Measurements from ENCODE around the gene SHTN1.

SHTN1 gene

DNA sequence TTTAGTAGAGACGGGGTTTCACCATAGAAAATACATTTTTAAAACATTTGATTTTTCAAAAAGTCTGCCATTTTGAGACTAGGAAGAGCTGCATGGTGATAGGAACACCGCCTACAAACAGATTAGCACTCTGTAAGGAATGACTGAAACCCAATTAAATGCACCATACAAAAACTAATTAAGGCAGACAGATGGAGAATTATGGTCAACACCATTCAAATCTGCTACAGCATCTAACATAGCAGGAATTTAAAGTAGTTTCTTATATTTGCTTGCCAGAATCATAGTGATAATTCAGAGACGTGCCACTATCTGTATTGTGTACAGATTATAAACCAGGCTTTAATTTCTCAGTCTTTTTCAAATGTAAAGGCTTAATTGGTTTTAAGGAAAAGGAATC is 87.5 kb downstream of the SHTN1 start:
- no peak for DNase-seq (ENCODE audit: low read depth)

DNA sequence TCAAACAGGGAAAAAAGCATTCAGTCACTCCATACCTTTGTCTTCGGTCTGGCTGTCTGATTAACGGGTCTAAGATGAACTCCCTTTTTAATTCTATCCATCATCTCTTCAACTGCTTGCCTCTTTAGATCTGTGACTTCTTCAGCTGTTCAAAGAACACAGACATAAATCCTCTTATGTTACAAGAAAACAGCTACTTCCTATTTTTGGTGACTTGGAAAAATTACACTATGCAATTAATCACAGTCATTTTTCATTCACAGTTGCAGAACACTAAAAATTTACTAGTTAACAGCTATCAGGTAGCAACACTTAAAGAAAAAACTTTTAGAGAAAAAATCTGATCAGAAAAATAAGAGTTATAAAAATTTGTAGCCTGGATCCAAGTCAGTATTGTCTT is 89.6 kb downstream of the SHTN1 start:
- DNase-seq (ENCODE audit: low read depth), result no peak

DNA sequence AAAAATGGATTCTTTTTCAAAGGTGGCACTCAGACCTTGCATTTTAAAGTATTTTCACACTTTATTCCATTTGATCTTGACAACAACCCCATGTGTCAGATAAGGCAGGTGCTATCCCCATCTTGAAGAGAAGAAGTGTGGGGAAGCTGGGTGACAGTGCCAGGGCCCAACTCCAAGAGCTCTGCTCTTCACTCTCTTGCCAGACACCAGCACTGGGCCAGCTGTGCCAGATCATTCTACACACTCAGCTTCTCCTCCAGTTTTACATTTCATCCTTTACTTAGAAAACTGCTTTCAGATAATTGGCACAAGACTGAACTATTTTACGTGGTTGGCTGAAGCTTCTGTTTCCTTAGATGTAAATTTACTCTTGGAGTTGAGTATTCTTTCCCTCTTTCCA is 91.3 kb downstream of the SHTN1 start:
- DNase-seq (ENCODE audit: low read depth), result no peak

DNA sequence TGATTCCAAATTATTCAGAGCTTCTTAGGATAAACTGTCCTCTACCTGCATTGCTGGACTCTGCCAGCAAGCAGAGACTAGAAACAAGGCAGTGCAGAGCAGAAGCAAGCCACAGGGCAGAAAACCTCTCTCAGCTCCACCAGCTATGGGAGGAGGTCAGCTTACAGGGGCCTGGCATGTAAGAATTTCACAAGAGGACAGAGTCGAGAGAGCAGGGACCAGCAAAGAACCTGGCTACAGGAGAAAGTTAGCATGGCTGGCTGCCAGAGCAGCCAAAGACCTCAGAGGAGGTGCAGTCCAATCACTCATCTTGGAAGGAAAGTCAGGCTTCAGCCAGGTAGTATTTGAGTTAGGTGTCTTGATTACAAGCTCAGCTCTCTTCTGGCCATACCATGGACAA is 92.8 kb downstream of the SHTN1 start:
- no peak for DNase-seq (ENCODE audit: low read depth)

DNA sequence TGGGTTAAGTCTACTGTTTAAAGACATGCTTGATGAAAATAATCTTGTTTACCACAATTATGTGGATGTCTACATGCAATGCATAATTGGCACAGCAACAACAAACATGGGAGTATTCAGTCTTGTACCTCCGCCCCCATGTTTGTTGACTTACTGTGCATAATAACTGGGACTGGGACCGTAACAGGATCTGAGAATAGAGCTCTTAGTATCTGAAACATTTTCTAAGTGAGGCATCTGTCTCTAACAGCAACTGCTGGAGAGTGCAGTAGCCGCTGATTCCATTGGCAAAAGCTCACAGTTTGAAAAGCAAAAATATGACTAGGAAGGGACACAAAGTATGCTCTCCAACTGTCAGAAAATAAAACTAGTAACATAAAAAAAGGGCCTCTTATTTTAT is 94.1 kb downstream of the SHTN1 start:
- DNase-seq (ENCODE audit: low read depth), result no peak

DNA sequence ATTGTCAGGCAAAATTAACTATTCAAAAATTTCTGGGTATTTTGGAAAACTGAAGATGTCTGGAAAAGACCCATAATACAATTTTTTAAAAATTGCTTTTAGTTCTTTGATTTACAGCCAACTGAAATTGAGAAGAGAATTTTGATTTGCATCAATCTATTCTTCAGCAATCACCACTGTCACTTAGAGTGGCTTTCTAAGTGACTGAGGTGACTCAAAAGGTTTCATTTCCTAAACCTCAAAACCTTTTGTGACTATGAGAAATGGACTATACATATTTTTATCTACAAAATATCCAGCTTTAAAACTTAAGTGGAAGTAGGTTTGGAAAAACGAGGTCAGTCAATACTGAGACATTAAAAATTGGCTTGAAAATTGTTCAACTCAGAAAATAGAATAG is 95.7 kb downstream of the SHTN1 start:
- no peak for DNase-seq (ENCODE audit: low read depth)

DNA sequence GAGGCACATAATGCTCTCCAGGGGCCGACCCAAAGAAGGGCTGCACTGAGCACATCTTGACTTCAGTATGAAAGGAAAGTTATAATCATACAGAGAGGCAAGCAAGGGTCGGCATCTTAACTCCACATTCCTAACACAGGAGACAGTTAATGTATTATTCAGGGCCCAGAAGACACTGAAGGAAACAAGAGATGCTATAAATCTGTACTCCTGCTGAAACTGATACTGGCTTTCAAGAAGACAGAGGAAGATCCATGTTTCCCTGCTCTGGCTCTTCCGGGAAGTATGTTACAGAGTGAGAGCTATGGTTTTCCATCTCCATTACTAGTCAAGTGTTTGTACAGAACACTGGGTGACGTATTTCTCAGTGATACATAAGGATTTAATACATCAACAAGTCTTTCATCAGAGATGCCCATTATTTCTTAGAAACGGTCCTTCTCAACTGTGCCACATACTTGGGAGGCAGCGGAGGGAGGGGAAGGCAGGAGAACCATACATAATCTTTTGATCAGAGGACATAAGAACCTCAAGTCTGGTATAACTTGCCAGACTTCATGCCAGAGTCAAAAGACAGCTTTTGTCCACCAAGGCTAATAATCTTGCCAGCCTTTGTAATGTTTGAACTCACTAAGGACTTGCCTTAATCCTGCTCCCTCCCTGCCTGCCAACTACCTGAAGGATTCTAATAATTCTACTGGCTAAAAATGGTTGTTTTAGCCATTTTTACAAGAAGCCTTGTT is 97.6 kb downstream of the SHTN1 start:
- no peak for DNase-seq (ENCODE audit: low read depth)

DNA sequence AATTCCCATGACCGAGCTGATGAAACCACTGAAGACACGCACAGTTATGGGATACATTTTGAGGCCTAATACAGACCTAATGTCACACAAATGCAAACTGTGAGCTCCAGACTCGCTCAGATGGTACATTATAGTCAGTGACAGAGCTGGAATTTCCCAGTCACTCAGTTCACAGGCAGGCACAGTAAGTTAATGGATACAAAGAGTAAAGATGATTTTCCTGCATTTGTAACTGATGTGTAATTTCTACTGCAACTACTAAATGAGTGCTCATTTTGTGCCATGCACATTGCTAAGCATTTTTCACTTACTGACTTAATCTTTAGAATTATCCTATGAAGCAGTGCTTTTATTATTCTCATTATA is 99.2 kb downstream of the SHTN1 start:
- DNase-seq (ENCODE audit: low read depth), result no peak

DNA sequence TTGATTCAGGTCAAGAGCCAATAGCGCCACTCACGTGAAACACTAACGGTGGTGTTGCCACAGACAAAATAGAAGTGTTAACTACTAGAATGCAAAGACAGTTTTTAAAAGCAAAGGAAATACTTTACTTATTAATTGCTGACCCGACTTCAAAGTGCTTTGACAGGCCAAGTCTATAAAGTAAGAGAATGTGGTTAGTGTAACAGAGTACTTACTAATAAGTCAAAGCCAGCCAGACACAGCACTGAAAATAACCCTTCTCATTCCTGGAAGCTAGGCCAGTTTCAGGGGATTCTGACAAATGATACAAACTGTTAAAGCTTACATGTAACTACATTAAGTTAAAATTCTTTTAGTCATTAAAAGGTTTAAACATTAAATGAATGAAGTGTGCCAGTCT is 105.4 kb downstream of the SHTN1 start:
- DNase-seq (ENCODE audit: low read depth), result no peak

DNA sequence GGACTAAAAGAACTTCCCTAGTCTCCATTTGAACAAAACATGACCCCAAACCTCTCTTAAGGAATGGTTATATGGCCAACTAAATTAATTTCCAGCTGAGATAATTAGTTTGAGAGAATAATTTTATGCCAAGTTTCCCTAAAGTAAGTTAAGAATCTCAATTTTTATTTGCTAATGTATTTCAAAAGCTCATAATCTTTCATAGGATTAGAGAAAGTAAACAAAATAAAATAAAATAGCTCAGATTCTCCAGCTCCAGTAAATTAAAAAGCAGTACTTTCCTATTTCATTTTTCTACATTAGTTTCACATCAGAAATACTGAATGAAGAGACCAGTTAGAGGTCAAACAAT is 111.3 kb downstream of the SHTN1 start:
- DNase-seq (ENCODE audit: low read depth), result no peak

DNA sequence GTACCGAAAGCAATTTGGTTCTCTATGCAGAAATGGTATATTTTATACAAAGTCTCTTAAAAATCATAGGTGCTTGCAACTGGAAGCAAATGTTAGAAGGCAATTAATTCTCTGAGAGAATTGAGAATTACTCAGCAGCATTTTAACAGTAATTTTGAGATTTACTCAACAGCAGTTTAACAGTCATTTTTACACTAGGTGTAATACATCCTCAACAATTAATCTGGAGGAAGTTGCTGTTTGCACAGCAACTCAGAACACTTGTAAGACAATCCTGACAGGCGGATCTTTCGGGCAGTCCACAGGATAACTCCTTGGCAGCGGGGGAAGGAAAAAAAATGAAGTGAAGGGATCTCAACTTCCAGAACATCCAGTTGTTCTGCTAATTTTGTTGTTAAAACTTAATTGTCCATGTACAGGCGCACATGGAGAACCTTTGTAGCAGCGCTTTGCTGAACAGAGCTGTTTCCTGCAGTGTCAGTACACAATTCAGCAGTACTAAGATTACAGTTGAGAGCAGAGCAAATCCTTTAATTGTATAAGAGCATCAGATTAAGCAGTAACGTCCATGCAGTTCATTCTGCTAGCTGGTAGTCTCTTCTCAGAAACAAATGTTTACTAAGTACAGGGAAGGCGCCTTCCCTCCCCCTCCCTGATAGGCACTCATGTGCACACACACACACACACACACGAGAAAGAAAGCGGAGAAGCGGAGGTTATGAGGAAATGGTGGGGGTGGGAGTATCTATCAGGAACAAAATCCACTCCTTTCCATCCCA is 111.9 kb downstream of the SHTN1 start:
- no peak for DNase-seq (ENCODE audit: low read depth)

DNA sequence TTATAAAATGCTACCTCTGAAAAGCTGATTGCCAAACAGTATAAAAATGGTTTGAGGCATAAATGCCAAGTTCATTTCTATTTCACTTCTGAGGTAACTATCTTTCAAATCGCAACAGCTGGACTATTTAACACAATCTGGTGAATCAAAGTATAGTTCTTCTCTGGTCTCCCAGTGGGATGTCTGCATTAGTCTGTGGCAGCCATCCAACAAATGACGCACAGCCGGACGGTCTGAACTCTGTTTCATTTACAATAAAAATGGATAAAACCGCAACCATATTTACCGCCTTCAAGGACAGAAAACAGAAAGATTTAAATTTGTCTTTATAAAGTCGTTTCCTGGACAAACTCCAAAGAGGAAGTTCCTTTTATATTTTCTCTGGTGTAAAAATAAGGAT is 113.8 kb downstream of the SHTN1 start:
- DNase-seq (ENCODE audit: low read depth), result no peak

DNA sequence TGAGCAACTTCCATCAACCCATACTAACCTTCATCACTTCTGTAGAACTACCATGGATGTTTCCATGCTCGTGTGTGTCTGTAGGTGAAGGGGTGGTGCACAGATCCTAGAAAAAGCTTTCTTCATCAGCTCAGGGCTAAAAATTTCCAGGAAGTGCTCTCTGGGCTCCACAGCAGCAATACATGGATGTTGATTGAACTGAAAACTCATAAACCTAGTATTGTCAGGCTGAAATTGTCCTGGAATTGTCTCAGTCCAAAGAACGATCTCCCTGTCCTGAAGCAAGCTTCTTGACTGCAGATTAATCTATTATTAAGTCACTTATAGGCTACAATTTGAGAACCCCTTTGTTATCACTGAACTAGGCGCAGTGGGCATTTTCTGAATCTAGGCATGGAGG is 115.9 kb downstream of the SHTN1 start:
- DNase-seq (ENCODE audit: low read depth), result no peak

DNA sequence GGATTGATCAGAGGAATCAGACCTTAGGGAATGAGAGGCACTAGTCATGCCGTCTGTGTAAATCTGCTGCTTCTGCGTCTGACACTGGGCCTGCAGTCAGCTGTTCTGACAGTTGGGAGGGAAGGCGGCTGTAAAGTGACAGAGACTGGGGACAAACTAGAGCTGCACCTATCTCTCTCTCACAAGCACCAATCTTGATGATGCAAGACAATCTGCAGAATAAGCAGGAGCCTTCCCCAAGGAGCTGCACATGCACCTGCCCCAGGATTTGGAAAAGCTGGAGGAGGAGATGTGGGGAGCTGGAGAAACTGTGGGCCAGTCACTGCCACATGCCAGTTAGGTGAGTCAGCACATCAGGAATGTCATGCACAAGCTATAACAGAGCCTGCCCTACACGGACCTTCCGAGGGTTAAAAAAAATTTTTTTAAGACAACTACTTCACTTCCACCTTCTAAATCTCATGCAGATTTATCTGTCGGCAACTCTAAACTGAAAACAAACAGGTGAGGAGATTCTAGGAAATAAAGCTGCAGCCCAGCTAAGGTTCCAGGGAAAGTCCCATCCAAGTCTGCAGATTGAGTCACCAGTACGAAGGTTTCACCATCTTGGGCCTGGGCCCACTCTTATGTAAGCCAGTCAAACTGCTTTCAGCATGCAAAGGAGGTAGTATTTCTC is 116.5 kb downstream of the SHTN1 start:
- no peak for DNase-seq (ENCODE audit: low read depth)

DNA sequence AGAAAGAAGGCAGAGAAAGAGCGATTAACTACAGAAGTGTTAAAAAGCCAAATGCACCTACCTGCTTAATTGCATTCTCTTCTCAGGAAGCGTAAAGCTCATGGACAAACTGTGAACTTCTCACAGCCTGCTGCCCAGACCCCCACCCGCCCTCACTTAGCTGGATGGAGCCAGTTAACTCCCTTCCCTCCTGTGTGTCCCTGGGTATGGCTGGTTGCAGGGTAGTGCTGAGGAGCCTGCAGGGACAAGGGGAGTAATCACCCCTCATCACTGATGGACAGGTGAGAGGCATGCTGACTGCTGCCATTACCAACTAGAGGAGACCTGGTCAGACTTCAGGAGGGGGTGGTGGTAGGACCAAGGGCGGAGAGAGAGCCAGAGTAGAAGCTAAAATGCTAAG is 118.2 kb downstream of the SHTN1 start:
- DNase-seq (ENCODE audit: low read depth), result no peak

DNA sequence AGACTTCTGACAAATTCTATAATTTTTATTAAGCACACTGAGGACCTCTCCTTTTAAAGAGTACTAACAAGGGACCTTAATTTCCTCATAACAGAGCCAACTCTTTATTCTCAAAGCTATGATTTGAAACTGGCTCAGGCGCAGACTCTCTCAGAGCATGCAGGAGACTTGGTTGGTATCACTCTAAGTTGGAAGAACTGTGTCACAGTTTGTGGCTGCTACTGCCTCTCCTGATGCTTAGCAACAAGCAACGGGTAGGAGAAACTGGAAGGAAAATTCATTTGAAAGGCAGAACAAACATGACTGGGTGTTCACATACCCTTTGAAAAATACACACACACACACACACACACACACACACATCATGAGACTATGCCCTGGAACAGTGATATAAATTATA is 122.3 kb downstream of the SHTN1 start:
- DNase-seq (ENCODE audit: low read depth), result no peak

DNA sequence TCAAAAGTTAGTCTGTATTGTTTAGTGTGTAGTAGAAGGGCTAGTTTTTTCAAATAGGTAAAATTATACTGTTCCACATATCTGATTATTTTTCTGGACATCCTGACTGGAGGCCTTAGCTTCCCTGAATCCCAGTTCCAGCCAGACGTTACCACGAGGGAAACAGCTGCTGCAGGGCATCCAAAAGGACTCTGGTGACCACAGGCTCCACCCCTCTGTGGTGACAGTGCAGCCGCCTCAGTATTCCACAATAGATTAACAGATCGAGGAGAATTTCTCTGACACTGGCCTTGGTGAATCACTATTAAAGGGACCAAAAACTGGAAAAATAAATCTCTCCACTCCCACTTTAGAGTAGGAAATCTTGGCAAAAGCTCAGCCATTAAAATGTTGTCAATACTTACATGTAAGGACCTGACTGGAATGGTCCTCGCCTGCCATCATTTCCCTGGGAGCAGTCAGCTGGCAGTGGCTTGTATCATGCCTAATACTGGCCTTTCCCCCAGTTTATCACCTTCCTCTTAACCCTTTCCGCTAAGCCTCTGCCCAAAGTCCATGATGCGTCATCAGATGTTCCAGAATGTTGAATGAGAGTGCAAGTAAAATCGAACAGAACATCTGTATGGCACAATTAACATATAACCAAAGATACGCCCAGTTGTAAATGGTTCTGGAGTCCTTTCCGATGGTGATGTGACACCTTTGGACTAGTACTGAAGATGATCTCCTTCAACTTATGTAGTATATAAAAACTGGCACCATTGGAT is 124.1 kb downstream of the SHTN1 start:
- DNase-seq (ENCODE audit: low read depth), result no peak

DNA sequence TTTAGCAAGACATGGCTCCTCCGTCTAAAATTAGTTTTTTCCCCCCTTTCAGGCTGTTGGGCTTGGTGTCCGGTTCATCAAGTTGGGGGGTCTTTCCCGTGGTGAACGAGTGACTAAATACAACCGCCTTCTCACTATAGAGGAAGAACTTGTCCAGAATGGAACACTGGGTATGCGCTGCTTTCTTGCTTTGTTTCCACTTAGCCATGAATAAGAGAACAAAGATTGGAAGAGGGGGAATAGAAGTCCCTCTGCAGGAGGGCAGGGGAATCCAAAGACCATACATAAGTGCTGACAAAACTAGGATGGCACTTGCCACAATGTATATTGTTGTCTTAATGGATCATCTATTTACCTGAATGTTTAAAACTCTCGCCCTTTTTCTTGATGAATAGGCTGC is 125.2 kb downstream of the SHTN1 start:
- DNase-seq (ENCODE audit: low read depth), result no peak

DNA sequence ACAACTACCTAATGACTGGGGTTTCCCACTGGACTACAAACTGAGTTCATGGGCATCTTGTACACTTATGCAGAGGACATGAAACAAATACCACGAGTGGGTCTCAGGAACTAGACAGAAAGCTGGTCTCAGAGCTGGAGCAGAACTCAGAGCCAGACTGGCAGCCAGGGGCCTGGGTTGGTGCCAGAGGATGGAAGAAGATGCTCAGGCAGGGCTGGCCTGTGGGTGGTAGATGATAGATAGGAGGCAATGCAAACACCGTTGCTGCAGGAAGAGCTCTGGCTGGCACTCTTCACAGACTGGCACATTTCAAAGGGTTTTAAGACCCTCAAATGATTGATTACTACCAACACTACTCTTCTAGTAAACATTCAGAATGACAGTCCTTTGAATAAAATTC is 126.9 kb downstream of the SHTN1 start:
- DNase-seq (ENCODE audit: low read depth), result no peak

DNA sequence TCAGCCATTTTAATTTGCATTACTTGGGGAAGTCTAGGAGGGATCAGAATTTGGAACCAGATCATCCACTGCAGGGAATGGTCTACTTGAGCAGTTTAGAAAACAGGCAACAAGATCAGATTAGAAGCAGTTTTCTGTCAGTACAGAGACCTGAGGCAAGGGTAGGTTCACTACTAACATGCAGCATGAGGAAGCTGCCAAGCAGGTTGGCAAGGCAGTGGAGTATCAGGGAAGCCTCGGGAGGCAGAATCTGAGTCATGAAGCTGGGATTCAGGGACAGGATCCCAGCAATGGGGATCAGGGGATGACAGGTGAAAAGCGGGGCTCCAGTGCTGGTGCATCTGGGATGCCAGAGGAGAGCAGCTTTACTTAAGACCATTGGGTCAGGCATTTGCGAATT is 127.6 kb downstream of the SHTN1 start:
- DNase-seq (ENCODE audit: low read depth), result no peak

DNA sequence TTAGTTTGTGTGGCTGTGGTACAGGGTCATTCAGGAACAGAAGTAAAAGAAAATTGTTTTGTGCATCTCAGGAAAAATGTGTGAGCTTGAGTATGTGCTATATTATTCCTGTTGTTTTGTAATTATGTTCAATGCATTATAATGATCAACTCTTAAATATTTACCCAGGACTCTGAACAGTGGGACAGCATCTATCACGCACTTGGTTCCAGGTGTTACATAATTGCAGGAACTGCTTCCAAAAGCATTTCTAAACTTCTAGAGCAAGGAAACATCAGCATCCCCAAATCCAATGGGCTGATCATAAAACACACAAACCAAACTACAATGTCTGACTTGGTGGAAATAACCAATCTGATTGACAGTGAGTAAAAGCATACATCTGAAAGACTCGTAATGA is 129.1 kb downstream of the SHTN1 start:
- no peak for DNase-seq (ENCODE audit: low read depth)

DNA sequence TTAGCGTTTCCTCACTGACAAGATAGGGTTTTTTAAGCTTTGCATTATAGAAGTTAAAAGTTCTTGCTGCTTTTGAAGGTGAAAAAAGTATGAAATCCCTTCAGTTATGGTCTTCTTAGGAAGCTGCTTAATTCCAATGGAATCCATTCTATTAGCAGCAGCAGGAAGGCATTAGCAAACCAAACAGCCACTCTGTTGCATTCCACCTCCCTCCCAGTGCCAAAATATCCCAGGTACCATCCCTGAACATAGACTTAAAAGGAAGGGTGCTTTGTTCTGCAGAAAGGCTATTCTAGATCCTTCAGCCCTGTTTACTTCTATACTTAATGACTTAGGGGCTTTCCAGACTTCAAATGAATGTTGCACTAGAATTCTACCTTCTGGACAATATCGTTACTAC is 131.9 kb downstream of the SHTN1 start:
- DNase-seq (ENCODE audit: low read depth), result no peak

DNA sequence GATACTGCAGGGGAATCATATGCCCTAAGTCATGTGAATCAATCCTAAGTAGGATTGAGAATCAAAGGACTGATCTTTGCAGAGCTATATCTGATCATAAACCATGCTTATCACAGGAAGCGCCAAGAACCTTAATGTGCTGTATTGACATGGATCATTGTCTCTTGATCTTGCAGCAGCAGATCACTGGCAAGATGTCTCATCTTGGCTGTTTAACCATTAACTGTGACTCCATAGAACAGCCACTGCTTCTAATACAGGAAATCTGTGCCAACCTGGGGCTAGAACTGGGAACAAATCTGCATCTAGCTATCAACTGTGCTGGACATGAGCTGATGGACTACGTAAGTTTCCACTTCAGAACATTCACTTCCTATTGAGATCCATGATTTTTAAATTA is 134.0 kb downstream of the SHTN1 start:
- no peak for DNase-seq (ENCODE audit: low read depth)

All from stimulated activated CD4-positive, alpha-beta T cell treated with anti-CD3 and anti-CD28 coated beads, Interleukin-2, amount 100 ng/mL, for 4 hours (primary cell).